ENCODE results near the gene CAVIN3. TPM values are rescaled to one million over a fixed set of nuclear protein-coding genes. Genes with fewer than 3 reads are reported as not detected.
A peak's percentile ranks its signal among the peaks of the same experiment; 100 is the strongest.

The CAVIN3 gene
- total and polyA plus RNA-seq, 3 experiments from 2014 or later, result 72.5 to 75.5 TPM; not detected in 1

GRCh38 chr11:6354651-6355485 is 34.6 kb upstream of the CAVIN3 start:
- Mint-ChIP-seq H3K27ac (no peak overlapping the region), H3K9me3 (no peaks in the 10 kb centered on the region), H3K4me3 (no peak overlapping the region), H3K4me1 (peaks cover 0 to 3% (median 0%) of the 10 kb centered on the region in 3 donors), H3K27me3 (peaks cover 0 to 3% of the 10 kb centered on the region in 2 donors), H3K36me3 (no peaks in the 10 kb centered on the region)
- Histone ChIP-seq H3K27me3 (ENCODE audit: insufficient read depth, low read length, poor library complexity, severe bottlenecking) (no peaks in the 10 kb centered on the region), H3K27ac (ENCODE audit: low read depth, low read length) (no peak overlapping the region), H3K4me3 (ENCODE audit: low read length) (no peak overlapping the region), H3K4me1 (ENCODE audit: insufficient read depth, low read length) (no peaks in the 10 kb centered on the region), H3K36me3 (ENCODE audit: insufficient read depth, low read length) (no peaks in the 10 kb centered on the region), H3K9me3 (ENCODE audit: low read length) (no peaks in the 10 kb centered on the region)
- ChIA-PET CTCF (interaction anchor here (0.6 to 5.0 kb wide), 11 partner anchors 8 to 1718 kb away, joined by 3 to 29 read pairs (median 6); partner anchors contain the start of gene OR51D1), POLR2A (no interaction called here)
- DNase-seq, result no peak

- H3K9me3 ChIP-seq (ENCODE audit: low read length), result no peaks in the 10 kb centered on the region
- no peak overlapping the region for H3K27ac ChIP-seq (ENCODE audit: low read depth, low read length)
- POLR2A ChIA-PET, result interaction anchor here (0.6 kb wide), 1 partner anchor 156 kb away, joined by 3 read pairs; no protein-coding TSS in a partner anchor
- H3K4me3 Mint-ChIP-seq, result peak overlapping the region in 1 of 7 donors; percentile 28
- H3K4me1 ChIP-seq (ENCODE audit: insufficient read depth, low read length), result no peaks in the 10 kb centered on the region
- H3K9me3 Mint-ChIP-seq, result no peaks in the 10 kb centered on the region
- H3K27me3 ChIP-seq (ENCODE audit: insufficient read depth, low read length, poor library complexity, severe bottlenecking), result no peaks in the 10 kb centered on the region
- H3K27ac Mint-ChIP-seq, result no peak overlapping the region
- no peak overlapping the region for H3K4me3 ChIP-seq (ENCODE audit: low read length)
- H3K36me3 Mint-ChIP-seq, result no peaks in the 10 kb centered on the region
- peak; percentile 23 to 65 (median 35) for DNase-seq
- H3K36me3 ChIP-seq (ENCODE audit: insufficient read depth, low read length), result no peaks in the 10 kb centered on the region
- H3K4me1 Mint-ChIP-seq, result peaks cover 0 to 3% (median 0%) of the 10 kb centered on the region in 3 donors
- CTCF ChIA-PET, result interaction anchor here (0.9 to 5.0 kb wide), 17 partner anchors 9 to 1717 kb away, joined by 3 to 29 read pairs (median 4); partner anchors contain the start of genes CAVIN3 and OR51D1
- H3K27me3 Mint-ChIP-seq, result peaks cover 0 to 3% of the 10 kb centered on the region in 2 donors
These were observed 33.2 kb upstream of the CAVIN3 start for GRCh38 chr11:6353367-6353987.

- no peak overlapping the region for H3K27ac ChIP-seq (ENCODE audit: low read depth, low read length)
- ChIA-PET CTCF (interaction anchor here (1.4 to 5.0 kb wide), 6 partner anchors 9 to 752 kb away, joined by 4 to 24 read pairs (median 5); no protein-coding TSS in a partner anchor), POLR2A (no interaction called here)
- Mint-ChIP-seq H3K27ac (peak overlapping the region in 2 of 8 donors; percentile 1 to 76), H3K4me1 (peaks cover 0 to 3% (median 0%) of the 10 kb centered on the region in 3 donors), H3K27me3 (peaks cover 0 to 3% of the 10 kb centered on the region in 2 donors), H3K4me3 (no peak overlapping the region), H3K9me3 (no peaks in the 10 kb centered on the region), H3K36me3 (no peaks in the 10 kb centered on the region)
- no peaks in the 10 kb centered on the region for H3K27me3 ChIP-seq (ENCODE audit: insufficient read depth, low read length, poor library complexity, severe bottlenecking)
- no peak overlapping the region for H3K4me3 ChIP-seq (ENCODE audit: low read length)
- no peak for DNase-seq
- H3K36me3 ChIP-seq (ENCODE audit: insufficient read depth, low read length), result no peaks in the 10 kb centered on the region
- H3K9me3 ChIP-seq (ENCODE audit: low read length), result no peaks in the 10 kb centered on the region
- H3K4me1 ChIP-seq (ENCODE audit: insufficient read depth, low read length), result no peaks in the 10 kb centered on the region
These were observed 31.6 kb upstream of the CAVIN3 start for GRCh38 chr11:6351782-6352382.

- POLR2A ChIA-PET, result no interaction called here
- Mint-ChIP-seq H3K9me3 (no peaks in the 10 kb centered on the region), H3K27me3 (peaks cover 0 to 3% of the 10 kb centered on the region in 2 donors), H3K36me3 (no peaks in the 10 kb centered on the region), H3K27ac (no peak overlapping the region), H3K4me1 (peaks cover 0 to 3% (median 0%) of the 10 kb centered on the region in 3 donors), H3K4me3 (no peak overlapping the region)
- Histone ChIP-seq H3K27ac (ENCODE audit: low read depth, low read length) (no peak overlapping the region), H3K4me3 (ENCODE audit: low read length) (no peak overlapping the region), H3K36me3 (ENCODE audit: insufficient read depth, low read length) (no peaks in the 10 kb centered on the region), H3K9me3 (ENCODE audit: low read length) (no peaks in the 10 kb centered on the region), H3K27me3 (ENCODE audit: insufficient read depth, low read length, poor library complexity, severe bottlenecking) (no peaks in the 10 kb centered on the region), H3K4me1 (ENCODE audit: insufficient read depth, low read length) (no peaks in the 10 kb centered on the region)
- CTCF ChIA-PET, result interaction anchor here (1.4 to 5.0 kb wide), 4 partner anchors 12 to 100 kb away, joined by 4 to 24 read pairs (median 7); no protein-coding TSS in a partner anchor
- no peak for DNase-seq
These were observed 30.2 kb upstream of the CAVIN3 start for GRCh38 chr11:6350486-6350885.

GRCh38 chr11:6350043-6350442 is 29.7 kb upstream of the CAVIN3 start:
- no peak overlapping the region for H3K4me3 ChIP-seq (ENCODE audit: low read length)
- no peak overlapping the region for H3K27ac ChIP-seq (ENCODE audit: low read depth, low read length)
- no peaks in the 10 kb centered on the region for H3K9me3 ChIP-seq (ENCODE audit: low read length)
- no peaks in the 10 kb centered on the region for H3K4me1 ChIP-seq (ENCODE audit: insufficient read depth, low read length)
- Mint-ChIP-seq H3K9me3 (no peaks in the 10 kb centered on the region), H3K27ac (peak overlapping the region in 1 of 8 donors; percentile 8), H3K4me1 (peaks cover 0 to 3% (median 0%) of the 10 kb centered on the region in 3 donors), H3K4me3 (no peak overlapping the region), H3K36me3 (no peaks in the 10 kb centered on the region), H3K27me3 (peaks cover 0 to 3% of the 10 kb centered on the region in 2 donors)
- POLR2A ChIA-PET, result no interaction called here
- DNase-seq, result no peak
- CTCF ChIA-PET, result interaction anchor here (0.7 to 1.6 kb wide), 2 partner anchors 34 to 52 kb away, joined by 3 to 4 read pairs; no protein-coding TSS in a partner anchor
- no peaks in the 10 kb centered on the region for H3K36me3 ChIP-seq (ENCODE audit: insufficient read depth, low read length)
- no peaks in the 10 kb centered on the region for H3K27me3 ChIP-seq (ENCODE audit: insufficient read depth, low read length, poor library complexity, severe bottlenecking)

GRCh38 chr11:6345366-6345765 is 25.1 kb upstream of the CAVIN3 start:
- Mint-ChIP-seq H3K27me3 (peaks cover 4% of the 10 kb centered on the region in 2 donors), H3K4me3 (no peak overlapping the region), H3K36me3 (no peaks in the 10 kb centered on the region), H3K9me3 (no peaks in the 10 kb centered on the region), H3K4me1 (no peaks in the 10 kb centered on the region), H3K27ac (peak overlapping the region in 1 of 8 donors; percentile 55)
- Histone ChIP-seq H3K4me1 (ENCODE audit: insufficient read depth, low read length) (no peaks in the 10 kb centered on the region), H3K27ac (ENCODE audit: low read depth, low read length) (no peak overlapping the region), H3K27me3 (ENCODE audit: insufficient read depth, low read length, poor library complexity, severe bottlenecking) (no peaks in the 10 kb centered on the region), H3K4me3 (ENCODE audit: low read length) (no peak overlapping the region), H3K9me3 (ENCODE audit: low read length) (no peaks in the 10 kb centered on the region), H3K36me3 (ENCODE audit: insufficient read depth, low read length) (no peaks in the 10 kb centered on the region)
- CTCF ChIA-PET, result interaction anchor here (2.1 kb wide), 1 partner anchor 8 kb away, joined by 8 read pairs; no protein-coding TSS in a partner anchor
- POLR2A ChIA-PET, result no interaction called here
- DNase-seq, result no peak

GRCh38 chr11:6336293-6336692 is 16.0 kb upstream of the CAVIN3 start:
- Histone ChIP-seq H3K27me3 (ENCODE audit: insufficient read depth, low read length, poor library complexity, severe bottlenecking) (no peaks in the 10 kb centered on the region), H3K9me3 (ENCODE audit: low read length) (no peaks in the 10 kb centered on the region), H3K4me1 (ENCODE audit: insufficient read depth, low read length) (no peaks in the 10 kb centered on the region), H3K36me3 (ENCODE audit: insufficient read depth, low read length) (no peaks in the 10 kb centered on the region), H3K4me3 (ENCODE audit: low read length) (no peak overlapping the region), H3K27ac (ENCODE audit: low read depth, low read length) (no peak overlapping the region)
- H3K27me3 Mint-ChIP-seq, result peaks cover 2 to 25% of the 10 kb centered on the region in 2 donors
- ChIA-PET POLR2A (no interaction called here), CTCF (no interaction called here)
- no peaks in the 10 kb centered on the region for H3K4me1 Mint-ChIP-seq
- H3K27ac Mint-ChIP-seq, result no peak overlapping the region
- no peak for DNase-seq
- H3K9me3 Mint-ChIP-seq, result no peaks in the 10 kb centered on the region
- H3K4me3 Mint-ChIP-seq, result no peak overlapping the region
- H3K36me3 Mint-ChIP-seq, result peaks cover 0 to 2% (median 0%) of the 10 kb centered on the region in 3 donors

Measured in CD8-positive, alpha-beta memory T cell (primary cell).